ENCODE measurements around the gene DSC2.

Gene DSC2

DNA sequence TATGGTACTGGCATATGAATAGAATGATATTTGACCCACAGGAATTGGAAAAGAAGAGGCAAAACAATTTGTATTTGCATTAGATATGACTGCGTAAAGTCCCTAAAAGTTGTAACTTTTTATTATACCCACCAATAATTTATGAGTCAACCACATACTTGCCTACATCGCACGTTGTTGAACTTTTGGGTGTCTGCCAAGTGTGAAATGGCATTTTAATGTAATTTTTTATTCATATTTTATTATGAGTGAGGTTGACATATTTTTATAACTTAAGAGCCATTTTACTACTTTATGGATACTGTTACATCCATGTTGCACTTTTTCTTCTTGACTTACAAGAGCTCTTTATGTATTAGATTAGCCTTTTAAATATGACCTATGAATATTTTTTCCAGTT is 4.6 kb downstream of the DSC2 start:
- no peak for DNase-seq

DNA sequence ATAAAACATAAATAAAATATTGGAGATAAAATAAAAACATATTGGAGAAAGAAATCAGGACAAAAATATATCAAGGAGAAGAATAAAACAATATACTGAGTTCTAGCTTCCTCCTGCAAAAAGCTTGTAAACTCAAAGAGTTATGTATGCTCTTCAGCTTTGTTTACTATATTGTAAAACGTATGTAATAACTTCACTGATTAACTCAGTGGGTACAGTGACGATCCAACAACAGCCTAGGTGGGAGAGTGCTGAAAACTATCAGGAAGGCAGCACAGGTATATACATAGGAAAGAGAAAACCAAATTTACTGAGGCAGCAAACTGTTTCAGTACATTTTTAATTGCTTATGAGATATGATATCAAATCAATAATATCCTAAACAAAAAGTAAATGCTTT is 8.3 kb downstream of the DSC2 start:
- DNase-seq = no peak

DNA sequence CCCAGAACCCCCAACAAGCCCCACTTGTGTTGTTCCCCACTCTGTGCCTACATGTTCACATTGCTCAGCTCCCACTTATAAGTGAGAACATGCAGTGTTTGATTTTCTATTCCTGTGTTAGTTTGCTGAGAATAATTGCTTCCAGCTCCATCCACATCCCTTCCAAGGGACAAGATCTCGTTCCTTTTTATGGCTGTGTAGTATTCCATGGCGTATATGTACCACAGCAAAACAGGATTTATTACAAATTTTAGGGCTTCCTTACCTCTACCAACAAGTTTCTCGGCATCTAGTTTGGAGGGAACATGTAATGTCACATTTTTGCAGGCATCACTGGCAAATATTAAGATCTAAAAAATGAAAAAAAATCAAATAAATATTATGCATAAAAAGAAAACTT is 8.9 kb downstream of the DSC2 start:
- no peak for DNase-seq

DNA sequence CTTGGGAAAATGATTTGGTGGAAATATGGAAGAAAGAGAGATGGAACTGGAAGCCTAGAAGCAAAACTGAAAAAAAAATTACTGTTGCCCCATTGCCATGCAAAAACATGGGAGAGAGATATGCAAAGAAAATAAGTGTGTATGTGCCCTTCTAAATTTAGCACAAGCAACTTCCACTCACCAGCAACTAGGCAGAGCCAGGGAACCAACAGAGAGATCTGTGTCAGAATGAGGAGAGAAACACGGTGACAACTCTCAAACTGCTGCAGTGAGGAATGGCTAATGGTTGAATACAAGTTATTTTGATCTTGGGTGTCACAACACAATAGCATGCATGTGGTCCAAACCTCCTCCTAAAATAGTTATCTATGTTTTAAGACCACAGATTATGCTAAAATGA is 10.9 kb downstream of the DSC2 start:
- DNase-seq = no peak

DNA sequence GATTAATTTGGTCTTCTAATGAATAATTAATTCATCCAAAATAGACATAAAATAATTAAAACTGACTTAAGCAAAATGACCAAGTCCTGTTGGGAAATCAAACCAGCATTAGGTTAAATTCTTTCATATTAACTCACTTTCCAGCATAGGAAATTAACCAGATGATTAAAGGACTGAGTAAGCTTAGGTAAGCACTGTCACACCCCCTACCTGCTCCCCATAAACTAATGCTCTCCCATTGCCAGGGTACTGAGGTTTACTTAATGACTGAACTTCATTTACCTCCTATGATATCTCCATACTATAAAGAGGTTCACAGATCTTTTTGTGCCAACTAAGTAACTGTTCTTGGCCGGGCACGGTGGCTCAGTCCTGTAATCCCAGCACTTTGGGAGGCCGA is 13.7 kb downstream of the DSC2 start:
- no peak for DNase-seq

DNA sequence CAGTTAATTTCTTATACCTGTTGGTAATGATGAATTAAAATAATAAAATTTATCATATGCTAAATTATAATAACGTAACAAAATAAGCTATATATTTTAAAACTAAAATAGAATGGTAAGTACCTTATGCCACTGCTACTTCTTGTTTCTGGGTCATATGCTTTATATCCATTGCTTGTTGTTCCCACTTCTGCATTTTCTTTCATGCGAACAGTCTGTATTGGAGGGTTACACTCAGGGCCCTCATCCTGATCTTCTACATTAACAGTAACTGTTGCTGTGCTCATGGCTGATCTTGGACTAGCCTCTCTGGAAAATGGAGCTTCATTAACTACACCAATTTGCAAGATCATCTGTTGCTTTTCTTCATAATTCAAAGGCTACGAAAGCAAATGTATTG is 22.2 kb downstream of the DSC2 start:
- DNase-seq = no peak

DNA sequence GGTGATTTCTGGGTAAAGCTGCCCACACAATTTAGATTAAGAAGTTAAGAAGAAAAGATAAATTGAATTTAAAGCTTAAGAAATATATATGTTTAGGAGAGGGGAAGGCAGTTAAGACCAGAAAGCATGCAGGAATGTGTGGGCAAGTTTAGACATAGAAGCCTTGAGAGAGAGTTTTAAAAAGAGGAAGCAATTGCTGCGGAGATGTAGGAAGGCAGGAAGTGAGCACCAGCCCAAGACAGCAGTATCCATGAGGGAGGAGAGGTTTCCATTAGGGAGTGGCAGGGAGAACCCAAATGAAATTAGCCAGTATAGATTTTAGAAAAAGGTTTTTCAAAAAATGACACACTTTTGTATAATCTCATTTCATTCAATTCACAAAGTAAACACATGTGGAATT is 24.3 kb downstream of the DSC2 start:
- no peak for DNase-seq

DNA sequence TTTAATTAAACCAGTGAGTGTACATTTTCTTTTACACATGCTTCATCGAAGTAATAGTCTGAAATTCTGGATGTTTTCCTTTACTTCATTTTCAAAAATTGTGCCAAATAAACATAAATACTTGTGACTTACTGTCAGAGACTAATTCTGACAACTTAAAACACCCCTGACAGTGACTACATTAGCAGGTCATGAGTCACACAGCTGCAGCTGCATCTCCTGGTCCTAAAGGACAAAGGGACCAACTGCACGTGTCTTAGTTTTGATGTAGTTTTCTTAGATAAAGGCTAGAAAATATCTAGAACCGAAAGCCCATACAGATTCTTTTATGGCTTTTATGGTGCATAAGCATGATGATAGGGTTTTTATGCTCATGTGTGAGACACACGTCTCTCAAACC is 30.0 kb downstream of the DSC2 start:
- no peak for DNase-seq

DNA sequence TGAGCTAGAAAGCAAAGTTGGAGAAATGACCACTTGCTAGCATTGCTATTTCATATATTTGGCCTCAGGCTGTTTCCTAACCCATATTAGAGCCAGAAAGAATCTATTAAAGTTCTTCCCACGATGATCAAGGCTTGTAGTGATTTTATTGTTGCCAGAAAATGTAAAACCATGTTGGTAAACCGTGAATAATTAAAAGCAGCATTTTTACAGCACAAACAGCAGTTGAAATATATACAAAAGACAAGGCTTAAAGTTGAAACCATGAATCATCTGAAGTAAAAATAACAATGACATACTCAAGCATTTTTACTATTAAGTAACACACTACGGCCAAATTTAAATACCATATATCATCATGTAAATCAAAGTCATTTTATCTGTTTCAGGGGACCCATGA is 32.0 kb downstream of the DSC2 start:
- DNase-seq = no peak

DNA sequence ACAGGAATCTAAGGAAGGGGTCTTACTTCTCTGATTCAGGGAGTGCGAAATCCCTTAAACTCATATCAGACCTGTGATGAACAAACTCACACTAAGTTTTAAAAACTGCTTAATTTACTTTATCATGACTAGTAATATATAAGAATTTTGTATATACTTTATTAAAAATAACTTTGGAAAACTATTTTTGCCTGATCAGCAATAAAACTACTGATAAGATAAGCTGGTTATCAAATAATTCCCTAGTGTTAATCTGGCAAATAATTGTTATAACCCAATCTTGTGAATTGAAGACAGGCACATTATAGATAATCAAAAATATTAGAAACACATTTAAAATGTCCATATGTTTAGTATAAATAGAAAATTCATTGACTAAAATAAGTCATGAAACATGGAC is 36.0 kb downstream of the DSC2 start:
- DNase-seq = no peak

DNA sequence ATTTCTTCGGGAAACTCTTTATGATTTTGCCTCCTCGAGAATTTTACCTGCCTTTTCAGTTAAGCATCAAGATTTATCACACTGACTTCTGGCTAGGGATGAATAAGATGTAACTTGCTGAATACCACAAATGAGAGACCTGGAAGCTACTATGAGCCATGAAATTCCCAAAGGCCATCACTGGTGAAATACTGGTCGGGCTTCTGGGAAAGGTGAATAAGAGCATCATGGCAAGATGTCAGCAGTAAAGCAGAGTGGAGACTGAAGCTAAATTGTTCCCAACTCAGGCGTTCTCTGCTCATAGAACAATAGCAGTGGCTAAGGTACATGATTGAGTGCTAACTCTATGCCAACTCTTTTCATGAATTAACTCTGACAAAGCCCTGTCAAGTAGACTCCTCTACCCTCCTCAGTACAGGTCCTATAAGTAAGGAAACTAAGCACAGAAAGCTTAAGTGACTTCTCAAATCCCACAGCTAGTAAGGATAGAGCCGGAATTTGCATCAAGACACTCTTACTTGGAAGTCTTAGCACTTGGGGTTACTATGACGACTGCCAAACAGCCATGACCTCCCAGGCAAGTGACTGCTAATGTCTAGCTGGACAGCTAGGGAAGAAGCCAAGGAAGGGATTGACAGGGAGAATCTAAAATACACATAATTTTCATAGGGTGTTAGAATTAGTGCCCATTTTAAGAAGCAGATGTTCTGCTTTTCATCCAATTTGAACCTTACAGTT is 37.0 kb downstream of the DSC2 start:
- no peak for DNase-seq

DNA sequence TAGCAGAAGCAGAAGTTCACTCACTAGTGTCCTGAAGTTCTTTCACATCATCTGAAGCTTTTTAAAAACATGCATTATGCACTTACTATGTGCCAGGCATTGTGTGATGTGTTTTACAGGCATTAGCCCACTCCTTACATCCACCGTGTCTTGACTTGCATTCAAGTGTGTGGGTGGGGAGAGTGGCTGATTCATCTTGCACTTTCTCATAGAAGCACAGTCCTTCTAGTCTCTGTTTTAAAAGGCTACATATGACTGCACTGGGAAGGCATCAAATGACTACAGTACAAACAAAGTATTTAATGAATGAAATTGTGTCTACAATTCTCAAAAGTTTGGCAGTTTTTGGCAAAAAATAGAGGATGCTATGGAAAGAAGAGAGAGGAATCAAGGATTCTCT is 38.1 kb downstream of the DSC2 start:
- no peak for DNase-seq

DNA sequence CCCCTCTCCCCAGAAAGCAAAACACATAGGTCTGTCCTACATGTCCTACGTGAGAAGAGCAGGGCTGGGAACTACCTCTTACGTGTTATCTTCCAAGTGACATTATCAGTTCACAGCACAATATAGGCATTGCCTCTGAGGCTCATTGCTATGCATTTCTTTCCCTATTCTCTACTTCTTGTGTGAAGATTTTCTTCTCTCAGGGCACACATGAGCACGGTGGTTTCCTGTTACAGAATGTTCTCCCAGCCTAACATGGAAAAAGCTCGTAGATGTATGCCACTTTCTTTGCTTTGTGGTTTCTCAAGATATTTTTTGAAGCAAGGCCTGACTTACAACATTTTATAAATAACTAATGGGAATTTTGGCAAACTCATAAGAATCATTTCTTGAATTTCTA is 40.3 kb downstream of the DSC2 start:
- DNase-seq = no peak

DNA sequence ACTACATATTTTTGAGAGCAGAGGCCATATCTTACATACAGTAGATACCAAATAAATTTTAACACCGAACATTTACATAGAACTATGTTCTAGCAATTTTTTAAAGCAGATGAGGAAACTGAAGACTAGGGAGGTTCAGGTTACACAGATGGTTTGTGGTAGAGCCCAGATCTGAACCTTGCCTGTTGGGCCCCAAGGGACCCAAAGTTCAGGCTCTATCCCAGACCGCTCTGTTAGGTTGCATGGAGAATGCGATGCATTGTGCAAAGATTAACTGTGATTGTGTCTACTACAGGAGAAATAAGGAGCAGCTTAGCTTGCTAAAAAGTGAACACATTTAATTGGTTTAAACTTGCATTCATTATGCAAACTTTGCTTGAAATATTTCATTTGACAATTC is 43.3 kb downstream of the DSC2 start:
- DNase-seq = no peak

DNA sequence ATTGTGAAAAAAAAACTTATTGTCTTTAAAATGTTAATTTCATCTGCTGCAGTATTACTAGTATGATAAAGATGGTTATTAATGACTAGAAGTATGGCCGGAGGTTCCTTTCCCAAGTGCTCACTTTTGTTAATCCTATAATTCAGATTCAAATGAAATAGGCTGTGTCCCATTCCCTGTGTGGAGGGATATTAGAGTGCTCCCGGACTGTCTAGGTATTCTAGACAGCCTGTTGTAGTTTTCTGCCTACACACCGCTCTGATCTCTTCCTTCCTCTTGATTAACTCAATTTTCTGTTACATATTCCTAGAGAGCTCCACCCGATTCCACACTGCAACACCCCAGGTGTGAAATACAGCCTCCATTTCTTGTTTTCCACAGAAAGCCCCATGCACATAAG is 44.3 kb downstream of the DSC2 start:
- no peak for DNase-seq

DNA sequence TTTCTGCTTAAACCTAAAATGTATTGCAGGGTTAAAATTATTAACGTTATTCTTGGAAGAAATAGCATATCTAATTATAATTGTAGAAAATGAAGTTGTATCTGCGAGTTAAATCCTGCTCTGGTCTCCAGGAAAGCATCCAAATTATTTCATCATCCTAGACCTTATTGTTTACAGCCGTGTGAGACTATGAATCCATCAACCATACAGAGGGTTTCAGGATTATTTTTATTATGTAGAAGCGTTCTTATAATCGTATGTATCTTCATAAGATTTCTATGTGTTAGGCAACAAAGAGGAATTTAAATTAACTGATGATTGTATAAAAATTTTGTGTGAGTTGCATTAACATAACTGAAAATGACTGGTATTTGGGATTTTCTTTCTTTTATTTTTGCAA is 45.2 kb downstream of the DSC2 start:
- DNase-seq = no peak

DNA sequence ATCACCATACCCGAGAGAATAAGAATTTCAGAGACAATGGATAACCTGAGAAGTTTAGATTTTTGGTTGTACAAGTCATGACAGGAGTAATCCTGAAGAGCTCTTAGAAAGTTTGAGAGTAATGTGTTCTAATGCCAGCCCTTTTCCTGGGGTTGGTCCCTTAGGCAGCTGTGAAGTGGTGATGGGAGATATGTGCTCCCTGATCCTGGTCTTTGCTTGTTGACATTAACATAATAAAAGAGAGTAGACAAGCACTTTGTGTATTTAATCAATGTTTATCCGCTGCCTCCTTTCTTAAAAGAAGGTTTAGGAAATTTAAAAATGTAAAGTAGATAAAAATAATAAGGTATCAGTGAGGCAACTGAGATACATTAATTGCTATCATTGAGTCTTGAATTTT is 45.9 kb downstream of the DSC2 start:
- DNase-seq = no peak

DNA sequence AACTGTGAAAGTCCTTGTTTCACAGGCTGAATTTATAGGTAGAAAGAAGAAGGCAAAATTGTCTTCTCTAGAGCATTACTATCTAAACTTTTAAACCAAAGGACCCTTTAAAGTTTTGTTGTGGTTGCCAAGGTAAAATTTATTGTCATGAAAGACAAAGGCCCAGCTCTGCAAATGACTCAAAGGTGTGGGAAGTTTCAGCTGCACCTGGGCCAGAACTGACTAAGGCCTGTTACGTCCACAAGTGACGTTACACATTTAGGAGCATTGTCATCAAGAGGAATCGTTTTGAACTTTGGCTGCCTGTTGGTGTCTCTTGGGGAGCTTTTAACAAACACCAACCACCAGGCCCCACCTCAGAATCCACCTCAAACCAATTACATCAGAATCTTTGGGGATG is 51.6 kb downstream of the DSC2 start:
- no peak for DNase-seq

DNA sequence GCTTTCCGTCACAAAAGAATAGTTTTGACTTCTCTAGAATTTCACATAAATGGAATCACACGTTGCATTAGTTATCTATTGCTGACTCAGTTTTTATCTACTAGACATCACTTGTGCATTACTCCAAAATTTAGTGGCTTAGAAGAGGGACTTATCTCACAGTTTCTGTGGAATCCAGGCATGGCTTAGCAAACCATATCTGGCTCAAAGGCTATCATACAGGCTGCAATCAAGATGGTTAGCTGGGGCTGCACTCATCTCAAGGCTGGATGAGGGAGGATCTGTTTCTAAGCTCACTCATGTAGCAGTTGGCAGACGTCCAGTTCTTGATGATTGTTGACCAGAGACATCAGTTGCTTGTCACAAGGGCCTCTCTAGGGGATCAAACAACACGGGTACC is 53.0 kb downstream of the DSC2 start:
- DNase-seq = no peak

DNA sequence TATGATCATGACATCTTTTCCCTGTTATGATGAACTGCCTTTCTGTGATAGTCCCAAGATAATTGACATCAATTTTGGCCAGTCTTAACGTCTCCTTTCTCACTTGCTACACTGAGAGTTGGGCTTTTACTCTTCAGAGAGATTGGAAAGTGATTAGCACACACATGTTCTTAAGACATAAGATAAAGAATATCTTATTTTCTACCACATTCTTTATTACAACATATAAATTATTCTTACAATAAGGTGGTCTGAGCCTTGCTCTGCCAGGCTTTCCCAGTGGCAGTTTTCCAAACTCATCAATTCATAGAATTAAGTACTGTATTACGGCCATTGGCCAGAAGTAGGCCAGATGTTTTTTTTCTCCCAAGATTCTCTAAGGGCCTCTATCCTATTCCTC is 54.0 kb downstream of the DSC2 start:
- no peak for DNase-seq

DNA sequence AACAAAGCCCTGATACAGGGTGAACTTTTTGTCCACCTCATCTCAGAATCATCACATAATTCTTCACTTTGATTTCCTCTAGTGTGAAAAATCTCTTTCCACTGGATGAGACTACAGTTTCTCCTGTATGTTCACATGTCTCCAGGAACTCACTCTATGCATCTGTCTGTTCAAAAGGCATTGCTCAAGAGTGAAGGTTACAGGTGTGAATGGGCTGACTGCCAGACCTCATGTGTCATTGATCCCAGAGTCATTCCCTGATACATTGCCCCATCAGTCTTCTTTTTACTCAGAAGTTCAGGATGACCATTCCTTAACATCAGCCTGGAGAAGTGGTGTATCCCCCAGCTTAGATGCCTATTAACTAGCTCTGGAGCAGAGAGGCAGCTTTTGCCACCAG is 55.3 kb downstream of the DSC2 start:
- no peak for DNase-seq

DNA sequence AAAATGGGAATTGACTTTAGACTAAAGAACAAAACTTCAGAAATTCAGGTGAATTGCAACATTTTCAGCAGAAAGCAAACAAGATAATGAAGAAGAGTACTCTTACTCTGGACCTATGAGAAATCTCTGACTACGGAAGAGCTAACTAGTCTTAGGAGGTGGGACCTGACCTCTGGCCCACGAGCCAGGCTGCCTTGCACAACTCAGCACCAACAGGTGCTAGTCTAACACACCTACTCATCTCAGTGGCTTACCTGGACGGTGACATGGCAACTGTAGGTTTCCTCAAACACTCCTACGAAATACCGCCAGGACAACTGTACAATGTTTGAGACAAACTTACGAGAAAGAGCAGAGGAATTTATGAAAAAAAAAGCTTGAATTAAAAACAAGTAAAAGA is 56.6 kb downstream of the DSC2 start:
- DNase-seq = no peak

DNA sequence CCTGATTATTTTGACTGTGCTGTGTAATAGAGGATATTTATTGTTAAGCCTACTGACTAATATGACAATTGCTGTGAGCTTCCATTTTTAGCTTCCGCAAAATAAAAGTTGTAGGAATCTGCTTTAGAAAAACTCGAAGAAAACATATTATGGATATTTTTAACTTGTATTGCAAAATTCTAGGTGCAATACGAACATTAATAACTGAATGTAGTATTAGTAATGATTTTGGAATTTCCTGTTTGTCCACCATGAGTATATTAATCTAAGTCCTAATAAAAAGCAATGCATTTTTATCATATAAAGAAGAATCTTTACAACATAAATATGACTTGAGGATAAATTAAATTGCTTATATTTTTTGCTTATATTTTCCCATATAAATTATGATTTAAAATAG is 57.3 kb downstream of the DSC2 start:
- DNase-seq = no peak

DNA sequence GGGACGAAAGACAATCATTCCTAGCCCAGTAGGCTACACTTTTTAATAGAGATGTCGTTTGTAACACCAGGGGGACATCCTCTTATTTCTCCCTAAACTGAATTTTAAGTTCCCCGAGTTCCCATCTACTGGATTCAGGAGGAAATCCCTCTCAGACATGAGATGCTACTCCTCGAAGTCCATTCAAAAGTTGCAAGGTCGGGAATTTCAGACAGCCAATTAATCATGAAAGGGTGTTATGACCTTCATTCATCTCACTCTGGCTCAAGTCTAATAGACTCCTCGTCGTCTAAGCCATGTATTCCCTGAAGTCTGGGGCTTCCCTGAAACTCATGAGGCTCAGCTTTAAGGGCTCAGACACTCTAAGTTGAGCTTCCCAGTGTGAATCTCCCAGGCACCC is 58.5 kb downstream of the DSC2 start:
- no peak for DNase-seq

DNA sequence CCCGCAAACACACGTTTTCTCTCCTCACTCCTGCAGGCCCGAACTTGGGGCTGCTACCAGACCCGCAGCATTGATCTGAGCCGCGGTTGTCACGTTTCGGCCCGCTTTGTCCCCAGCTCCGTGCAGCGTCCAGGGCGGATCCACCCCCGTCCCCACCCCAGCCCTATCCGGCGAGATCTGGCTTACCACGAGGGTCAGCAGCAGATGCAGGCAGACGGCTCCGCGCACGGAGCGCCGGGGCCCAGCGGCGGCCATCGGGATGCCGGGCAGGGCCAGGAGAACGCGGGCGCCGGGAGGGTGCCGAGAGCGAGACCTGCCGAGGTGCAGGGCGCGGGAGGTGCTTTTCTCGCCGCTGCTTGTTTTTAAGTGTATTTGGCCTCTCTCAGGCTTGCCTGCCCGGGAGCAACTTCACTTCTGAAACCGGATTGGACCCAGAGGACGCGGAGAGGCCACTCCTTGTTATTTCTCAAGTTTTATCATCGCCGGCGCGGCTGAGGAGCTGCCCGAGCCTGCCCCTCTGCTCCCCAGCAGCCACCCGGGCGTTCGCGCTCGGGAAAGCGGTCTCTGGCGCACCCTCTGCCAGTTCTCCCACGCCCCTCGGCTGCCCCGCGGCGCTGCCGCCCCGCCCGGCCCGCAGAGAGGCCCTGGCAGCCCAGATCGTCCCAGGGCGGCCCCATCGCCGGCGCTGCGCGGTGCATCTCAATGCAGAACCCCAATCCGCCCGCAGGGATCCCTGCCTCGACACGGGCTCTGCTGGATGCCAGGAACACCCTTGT is 59.6 kb downstream of the DSC2 start, which contains the start of gene DSC3:
Gene DSC3, minus strand, starts transcription at position 337 of the 776 bp plus-strand sequence. Its CDS starts 82 bp downstream, at position 255.
- DNase-seq = no peak
